HG03342 (cell line): ENCODE results near the gene NDUFA1.
"Not testable (repeated sequence)": the region's sequence is repeated elsewhere in the genome, so short reads cannot be mapped to it uniquely, and the experiment has no call there.

Experiments used
- ATAC-seq: cut with Tn5 transposase; IDR thresholded peaks from one replicate; pipeline ENCODE4 v1.9.1; 2021; ENCODE audit warnings: mild to moderate bottlenecking, moderate library complexity; ENCODE audit not compliant: unreplicated experiment

NDUFA1 gene

GRCh38 chrX:119899125-119899524, 27.5 kb downstream of the NDUFA1 start:
- no peak for ATAC-seq

- ATAC-seq, result no peak
These were observed 29.3 kb downstream of the NDUFA1 start for GRCh38 chrX:119900976-119901375.

- ATAC-seq, result no peak
These were observed 44.7 kb downstream of the NDUFA1 start for GRCh38 chrX:119916310-119916709.

GRCh38 chrX:119917877-119918276, 46.2 kb downstream of the NDUFA1 start:
- no peak for ATAC-seq

- ATAC-seq, result no peak
These were observed 48.4 kb downstream of the NDUFA1 start for GRCh38 chrX:119919835-119920585.

GRCh38 chrX:119922391-119922790, 50.8 kb downstream of the NDUFA1 start:
- ATAC-seq, result not testable (repeated sequence)
